Colonic mucosa (tissue), 4 donors: Measurements from ENCODE around the gene ARHGAP23. TPM values are rescaled to one million over a fixed set of nuclear protein-coding genes. Genes with fewer than 3 reads are reported as not detected.

ENCODE experiments used
- DNase-seq: peaks from one replicate; pipeline ENCODE4 v3.0.0-alpha.2; 2020
- H3K27ac ChIP-seq: fragments of 200-600 bp; one replicate; pipeline ENCODE4 v1.8.0; 2021
- H3K27me3 ChIP-seq: fragments of 200-600 bp; one replicate; pipeline ENCODE4 v1.8.0; 2021
- H3K36me3 ChIP-seq: fragments of 200-600 bp; one replicate; pipeline ENCODE4 v1.8.0; 2021
- H3K4me1 ChIP-seq: fragments of 200-600 bp; one replicate; pipeline ENCODE4 v1.8.0; 2021; ENCODE audit warnings: mild to moderate bottlenecking
- H3K4me3 ChIP-seq: fragments of 200-600 bp; one replicate; pipeline ENCODE4 v1.8.0; 2021
- H3K9ac ChIP-seq, 2 donors: one replicate each; pipeline ENCODE4 v1.7.0; 2013; ENCODE audit warnings: control low read depth in 2 of 2, low read depth in 2 of 2, low read length in 2 of 2
- H3K9me3 ChIP-seq: fragments of 200-600 bp; one replicate; pipeline ENCODE4 v1.8.0; 2021
- intact Hi-C: fragments of 100-400 bp; cut with DNase I; formaldehyde crosslinking; loops from one replicate; pipeline ENCODE4 v1.14.1; 2022
- total RNA-seq, 2 donors: library from RNA; stranded (reverse); fragmentation: NEBNext Ultra II Directional in 1 of 2; extraction: Animal tissue kit (Norgen Biotek cat#: 25700) in 1 of 2; gene quantifications; one replicate each; pipeline ENCODE4 v1.2.1, GENCODE V29; 2021
- TF ChIP-seq, protein P1 (sequence below): fragments of 200-600 bp; IDR thresholded peaks from one replicate; pipeline ENCODE4 v1.8.0; 2022; ENCODE audit warnings: antibody characterized with exemption, mild to moderate bottlenecking
- donor health status: healthy.
- donor health status: DM: no; HTN: no; CAD: no.
- donor health status: DM: no; HTN: no; CAD: no.

Gene ARHGAP23
- total RNA-seq, 2 donors from 2014 or later, result 4.0 to 14.1 TPM

GRCh38 chr17:38507436-38507835 lies 79.2 kb downstream of the ARHGAP23 start:
- H3K4me1 ChIP-seq, result no peaks in the 10 kb centered on the region
- TF ChIP-seq, protein P1, sequence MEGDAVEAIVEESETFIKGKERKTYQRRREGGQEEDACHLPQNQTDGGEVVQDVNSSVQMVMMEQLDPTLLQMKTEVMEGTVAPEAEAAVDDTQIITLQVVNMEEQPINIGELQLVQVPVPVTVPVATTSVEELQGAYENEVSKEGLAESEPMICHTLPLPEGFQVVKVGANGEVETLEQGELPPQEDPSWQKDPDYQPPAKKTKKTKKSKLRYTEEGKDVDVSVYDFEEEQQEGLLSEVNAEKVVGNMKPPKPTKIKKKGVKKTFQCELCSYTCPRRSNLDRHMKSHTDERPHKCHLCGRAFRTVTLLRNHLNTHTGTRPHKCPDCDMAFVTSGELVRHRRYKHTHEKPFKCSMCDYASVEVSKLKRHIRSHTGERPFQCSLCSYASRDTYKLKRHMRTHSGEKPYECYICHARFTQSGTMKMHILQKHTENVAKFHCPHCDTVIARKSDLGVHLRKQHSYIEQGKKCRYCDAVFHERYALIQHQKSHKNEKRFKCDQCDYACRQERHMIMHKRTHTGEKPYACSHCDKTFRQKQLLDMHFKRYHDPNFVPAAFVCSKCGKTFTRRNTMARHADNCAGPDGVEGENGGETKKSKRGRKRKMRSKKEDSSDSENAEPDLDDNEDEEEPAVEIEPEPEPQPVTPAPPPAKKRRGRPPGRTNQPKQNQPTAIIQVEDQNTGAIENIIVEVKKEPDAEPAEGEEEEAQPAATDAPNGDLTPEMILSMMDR, result no peak
- DNase-seq, result no peak
- no peak overlapping the region for H3K27ac ChIP-seq
- no peaks in the 10 kb centered on the region for H3K9me3 ChIP-seq
- H3K9ac ChIP-seq, result no peak overlapping the region
- H3K4me3 ChIP-seq, result no peak overlapping the region
- intact Hi-C loops, result no loop called here
- peaks cover 22% of the 10 kb centered on the region for H3K27me3 ChIP-seq
- no peaks in the 10 kb centered on the region for H3K36me3 ChIP-seq

DNA sequence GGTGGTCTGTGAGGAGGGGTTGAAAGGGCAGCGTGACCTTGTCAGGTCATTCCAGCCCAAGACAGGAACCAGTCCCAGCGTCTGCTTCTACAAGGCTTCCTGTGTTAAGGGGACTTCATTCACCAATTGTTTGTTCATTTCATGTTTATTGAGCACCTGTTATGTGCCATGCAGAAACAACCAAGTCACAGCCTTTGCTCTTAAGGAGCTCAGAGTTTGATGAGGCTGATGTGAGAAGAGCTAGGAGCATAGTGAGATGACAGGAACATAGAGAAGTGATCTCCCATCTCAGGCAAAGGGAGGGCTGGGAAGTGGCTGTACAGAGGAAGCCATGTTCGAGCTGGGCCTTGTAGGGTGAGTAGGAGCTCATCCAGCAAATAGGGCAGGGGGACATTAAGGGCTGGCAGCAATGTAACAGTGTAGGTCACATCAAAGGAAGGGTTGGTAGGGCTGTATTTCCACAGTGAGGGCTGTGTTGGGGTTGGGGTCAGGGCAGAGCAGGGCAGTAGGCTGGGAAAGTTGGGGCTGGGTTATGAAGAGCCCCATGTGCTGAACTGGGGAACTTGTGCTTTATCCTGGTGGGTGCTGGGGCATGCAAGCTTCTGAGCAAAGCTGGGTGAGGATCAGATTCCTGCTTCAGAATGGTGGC lies 79.8 kb downstream of the ARHGAP23 start:
- Histone ChIP-seq H3K4me3 (no peak overlapping the region), H3K9me3 (no peaks in the 10 kb centered on the region), H3K4me1 (no peaks in the 10 kb centered on the region), H3K36me3 (no peaks in the 10 kb centered on the region), H3K27ac (no peak overlapping the region), H3K9ac (no peak overlapping the region), H3K27me3 (peaks cover 22% of the 10 kb centered on the region)
- intact Hi-C loops, result no loop called here
- TF ChIP-seq, protein P1, result no peak
- DNase-seq, result no peak

GRCh38 chr17:38508570-38508950 lies 80.3 kb downstream of the ARHGAP23 start:
- H3K9me3 ChIP-seq, result no peaks in the 10 kb centered on the region
- H3K27ac ChIP-seq, result no peak overlapping the region
- H3K4me3 ChIP-seq, result no peak overlapping the region
- H3K9ac ChIP-seq, result no peak overlapping the region
- peaks cover 22% of the 10 kb centered on the region for H3K27me3 ChIP-seq
- DNase-seq, result no peak
- no peaks in the 10 kb centered on the region for H3K4me1 ChIP-seq
- intact Hi-C loops, result no loop called here
- no peaks in the 10 kb centered on the region for H3K36me3 ChIP-seq
- TF ChIP-seq, protein P1, result no peak

GRCh38 chr17:38508954-38509771 lies 80.9 kb downstream of the ARHGAP23 start:
- Histone ChIP-seq H3K4me1 (no peaks in the 10 kb centered on the region), H3K9me3 (no peaks in the 10 kb centered on the region), H3K36me3 (no peaks in the 10 kb centered on the region), H3K27me3 (peaks cover 22% of the 10 kb centered on the region), H3K4me3 (no peak overlapping the region), H3K27ac (no peak overlapping the region), H3K9ac (no peak overlapping the region)
- intact Hi-C loops, result no loop called here
- DNase-seq, result peak; percentile 74
- TF ChIP-seq, protein P1, result peak; percentile 57

DNA sequence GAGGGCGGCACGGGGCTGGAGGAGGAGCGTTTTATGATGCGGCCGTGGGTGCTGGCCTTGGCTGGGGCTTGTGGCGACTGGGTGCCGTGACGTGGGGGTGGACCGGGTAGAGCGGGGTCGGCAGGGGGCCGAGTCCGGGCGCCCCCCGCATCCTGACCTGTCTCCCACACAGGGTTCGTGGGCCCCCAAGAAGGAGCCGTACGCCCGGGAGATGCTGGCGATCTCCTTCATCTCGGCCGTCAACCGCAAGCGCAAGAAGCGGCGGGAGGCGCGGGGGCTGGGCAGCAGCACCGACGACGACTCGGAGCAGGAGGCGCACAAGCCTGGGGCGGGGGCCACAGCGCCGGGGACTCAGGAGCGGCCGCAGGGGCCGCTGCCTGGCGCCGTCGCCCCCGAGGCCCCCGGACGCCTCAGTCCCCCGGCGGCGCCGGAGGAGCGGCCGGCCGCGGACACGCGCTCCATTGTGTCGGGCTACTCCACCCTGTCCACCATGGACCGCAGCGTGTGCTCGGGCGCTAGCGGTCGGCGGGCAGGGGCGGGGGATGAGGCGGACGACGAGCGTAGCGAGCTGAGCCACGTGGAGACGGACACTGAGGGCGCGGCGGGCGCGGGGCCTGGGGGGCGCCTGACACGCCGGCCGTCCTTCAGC lies 81.6 kb downstream of the ARHGAP23 start:
- Histone ChIP-seq H3K4me3 (peak overlapping the region; percentile 2), H3K27ac (no peak overlapping the region), H3K36me3 (no peaks in the 10 kb centered on the region), H3K27me3 (peaks cover 22% of the 10 kb centered on the region), H3K4me1 (no peaks in the 10 kb centered on the region), H3K9ac (no peak overlapping the region), H3K9me3 (no peaks in the 10 kb centered on the region)
- intact Hi-C loops, result no loop called here
- TF ChIP-seq, protein P1, result no peak
- no peak for DNase-seq
